Measurements from ENCODE around the gene OBSL1.
A peak's percentile ranks its signal among the peaks of the same experiment; 100 is the strongest.

OBSL1 gene

GRCh38 chr2:219553168-219553417 is 18.2 kb downstream of the OBSL1 start:
- no peak for DNase-seq (ENCODE audit: low read depth, low spot score)

GRCh38 chr2:219552382-219553167 is 18.8 kb downstream of the OBSL1 start:
- H3K27ac ChIP-seq, result no peak overlapping the region
- DNase-seq (ENCODE audit: low read depth, low spot score), result no peak

More at GRCh38 chr2:219553168-219553417, 18.2 kb downstream of the OBSL1 start:
- H3K27ac ChIP-seq, result no peak overlapping the region

DNA sequence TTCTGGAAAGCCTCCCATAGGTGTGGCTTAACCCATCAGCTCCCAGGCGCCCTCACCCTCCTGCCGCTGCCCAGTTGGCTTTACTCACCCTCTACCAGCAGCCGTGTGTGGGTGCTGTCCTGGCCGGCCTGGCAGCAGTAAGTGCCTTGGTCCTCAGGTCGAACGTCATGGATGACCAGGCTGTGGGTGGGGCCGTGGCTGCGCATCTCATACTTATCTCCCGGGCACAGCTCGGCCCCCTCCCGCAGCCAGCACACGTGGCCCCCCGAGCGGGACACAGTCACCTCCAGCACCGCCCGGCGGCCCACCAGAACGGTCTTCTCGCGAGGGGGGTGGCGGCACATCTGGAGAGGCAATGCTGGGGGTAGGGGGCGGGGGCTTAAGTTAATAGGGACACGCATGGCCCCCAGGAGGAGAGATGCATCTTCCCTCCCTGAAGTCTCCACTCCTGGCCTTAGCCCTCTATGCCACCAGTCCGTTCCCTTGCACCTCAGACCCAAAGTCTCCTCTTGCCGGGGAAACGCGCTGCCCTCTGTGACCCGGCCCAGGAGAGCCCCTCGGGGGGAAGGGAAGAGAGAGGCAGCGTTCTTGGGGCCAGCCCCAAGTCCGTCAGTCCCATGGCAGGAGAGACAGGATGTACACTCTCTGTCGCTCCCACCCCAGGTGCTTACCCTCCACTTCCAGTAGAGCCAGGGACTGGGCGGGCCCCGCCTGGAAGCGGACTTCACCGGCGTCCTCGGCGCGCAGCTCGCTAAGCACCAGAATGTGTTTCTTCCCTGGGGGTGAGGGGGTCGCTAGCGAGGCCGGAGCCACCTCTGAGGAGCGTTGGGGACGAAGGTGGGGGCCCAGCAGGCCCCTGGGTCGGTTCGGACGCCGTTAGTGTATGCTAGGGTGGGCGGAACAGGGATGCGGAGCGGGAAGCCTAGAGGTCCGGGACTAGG is 19.6 kb downstream of the OBSL1 start:
- H3K27ac ChIP-seq, result no peak overlapping the region
- DNase-seq (ENCODE audit: low read depth, low spot score), result no peak

GRCh38 chr2:219549619-219550018 is 21.7 kb downstream of the OBSL1 start:
- H3K27ac ChIP-seq, result no peak overlapping the region
- no peak for DNase-seq (ENCODE audit: low read depth, low spot score)

GRCh38 chr2:219548990-219549389 is 22.3 kb downstream of the OBSL1 start:
- no peak overlapping the region for H3K27ac ChIP-seq
- DNase-seq (ENCODE audit: low read depth, low spot score), result no peak

- DNase-seq (ENCODE audit: low read depth, low spot score), result no peak
- no peak overlapping the region for H3K27ac ChIP-seq
Measured at GRCh38 chr2:219547621-219548020, 23.7 kb downstream of the OBSL1 start.

DNA sequence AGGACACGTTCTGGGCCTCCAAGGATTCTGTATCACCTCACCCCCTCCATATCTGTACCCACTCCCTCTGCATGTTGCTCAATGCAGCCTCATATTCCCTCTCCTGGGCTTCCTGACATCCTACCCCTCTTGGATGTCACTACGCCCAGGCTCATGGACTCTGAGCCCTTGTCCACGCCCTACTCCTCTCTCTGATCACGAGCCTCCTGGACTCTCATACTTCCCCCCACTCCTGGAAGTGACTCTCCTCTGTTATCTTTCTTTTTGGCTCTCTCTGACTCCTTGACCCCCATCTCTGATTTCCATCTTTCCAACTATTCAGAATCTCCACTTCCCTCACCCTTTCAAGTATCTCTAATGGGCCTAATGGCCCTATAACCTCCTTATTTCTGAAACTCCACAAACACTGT is 25.4 kb downstream of the OBSL1 start:
- no peak for DNase-seq (ENCODE audit: low read depth, low spot score)
- H3K27ac ChIP-seq, result no peak overlapping the region

DNA sequence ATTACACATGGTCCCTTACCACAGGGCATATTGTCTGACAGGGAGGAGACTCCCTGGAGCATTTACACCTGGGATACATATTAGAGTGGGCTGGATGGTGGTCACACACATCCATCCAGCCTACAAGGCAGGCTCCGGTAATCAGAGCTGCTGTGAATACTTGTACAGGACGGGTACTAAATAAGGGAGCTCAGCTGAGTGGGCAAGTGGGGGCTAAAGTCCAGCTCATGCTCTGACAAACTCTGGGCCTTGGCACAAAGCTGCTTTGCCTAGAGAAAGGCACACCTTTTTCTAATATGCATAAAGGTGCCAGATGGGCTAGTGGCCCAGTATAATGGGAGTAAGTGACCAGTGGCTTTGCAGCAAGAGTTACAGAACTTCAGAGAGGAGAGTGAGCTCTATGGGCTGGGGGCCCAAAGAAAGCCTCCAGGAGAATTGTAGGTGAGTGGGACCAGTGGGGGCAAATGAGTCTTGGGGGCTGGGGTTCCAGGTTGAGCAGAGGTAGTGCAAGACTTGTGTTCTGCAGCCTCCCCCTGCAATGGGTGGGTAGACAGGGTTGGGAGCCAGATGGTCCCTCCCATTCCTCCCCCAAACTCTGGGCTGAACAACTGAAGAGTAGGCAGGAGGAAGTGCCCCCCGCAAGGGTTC is 25.9 kb downstream of the OBSL1 start:
- DNase-seq (ENCODE audit: low read depth, low spot score), result no peak
- no peak overlapping the region for H3K27ac ChIP-seq

DNA sequence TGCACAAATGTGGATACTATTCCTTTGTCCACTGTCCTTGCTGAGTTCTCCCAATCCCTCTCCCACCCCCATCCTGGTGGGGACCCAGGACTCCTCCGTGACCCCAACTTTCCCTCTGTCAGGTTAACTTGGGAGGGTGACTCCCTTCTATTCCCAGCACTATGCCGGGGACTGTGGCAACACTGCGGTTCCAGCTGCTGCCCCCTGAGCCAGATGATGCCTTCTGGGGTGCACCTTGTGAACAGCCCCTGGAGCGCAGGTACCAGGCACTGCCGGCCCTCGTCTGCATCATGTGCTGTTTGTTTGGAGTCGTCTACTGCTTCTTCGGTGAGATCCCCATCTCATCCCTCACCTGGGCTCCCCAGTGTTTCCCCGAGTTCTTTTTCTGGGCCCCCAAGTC is 26.8 kb downstream of the OBSL1 start:
- H3K27ac ChIP-seq, result no peak overlapping the region
- no peak for DNase-seq (ENCODE audit: low read depth, low spot score)

DNA sequence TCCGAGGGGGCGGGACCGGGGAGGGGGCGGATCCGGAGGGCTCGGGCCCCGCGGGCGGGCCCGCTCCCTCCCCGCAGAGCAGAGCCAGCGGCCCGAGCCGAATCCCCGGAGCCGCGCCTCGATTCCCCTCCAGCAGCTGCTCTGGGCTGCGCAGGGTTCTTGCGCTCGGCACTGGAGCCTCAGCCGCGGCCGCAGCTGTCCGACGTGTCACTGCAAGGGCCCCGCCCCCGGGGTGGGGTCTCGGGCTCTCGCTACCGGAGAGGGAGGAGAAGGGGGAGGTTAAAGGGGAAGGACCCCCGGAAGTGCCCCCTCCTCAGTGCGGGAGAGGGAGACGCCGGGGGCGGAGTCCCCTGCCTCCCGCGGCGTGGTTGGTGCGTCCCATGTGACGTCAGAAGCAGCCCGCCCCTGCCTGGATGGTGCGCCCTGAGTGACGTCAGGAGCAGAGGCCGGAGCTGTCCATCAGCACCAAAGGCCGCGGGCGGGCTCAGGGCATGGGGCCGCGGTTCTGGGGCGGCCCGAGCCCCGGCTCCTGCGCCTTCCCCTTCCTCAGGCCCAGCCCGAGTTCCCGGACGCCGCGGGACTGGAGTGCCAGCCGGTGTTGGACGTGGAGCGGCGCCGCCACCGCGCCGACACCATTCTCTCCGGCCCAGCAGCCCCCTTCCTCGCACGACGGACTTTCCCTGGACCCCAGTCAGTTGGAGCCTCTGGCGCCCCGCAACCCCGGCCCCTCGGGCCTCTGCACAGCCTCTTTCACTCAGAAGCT is 27.6 kb downstream of the OBSL1 start, which contains the start of the genes CHPF and TMEM198:
Gene CHPF (minus strand): TSS at position 214 of the 763 bp plus-strand sequence. CDS start 271 bp downstream, outside the sequence.
Gene TMEM198 (plus strand): TSS at position 433 of the 763 bp plus-strand sequence. CDS start 700 bp downstream, outside the sequence.
- peak; percentile 90 for DNase-seq (ENCODE audit: low read depth, low spot score)
- H3K27ac ChIP-seq, result peak within 1 kb of the TSS; percentile 94

- DNase-seq (ENCODE audit: low read depth, low spot score), result no peak
- H3K27ac ChIP-seq, result peak overlapping the region; percentile 94
Measured at GRCh38 chr2:219542931-219543595, 28.3 kb downstream of the OBSL1 start.

DNA sequence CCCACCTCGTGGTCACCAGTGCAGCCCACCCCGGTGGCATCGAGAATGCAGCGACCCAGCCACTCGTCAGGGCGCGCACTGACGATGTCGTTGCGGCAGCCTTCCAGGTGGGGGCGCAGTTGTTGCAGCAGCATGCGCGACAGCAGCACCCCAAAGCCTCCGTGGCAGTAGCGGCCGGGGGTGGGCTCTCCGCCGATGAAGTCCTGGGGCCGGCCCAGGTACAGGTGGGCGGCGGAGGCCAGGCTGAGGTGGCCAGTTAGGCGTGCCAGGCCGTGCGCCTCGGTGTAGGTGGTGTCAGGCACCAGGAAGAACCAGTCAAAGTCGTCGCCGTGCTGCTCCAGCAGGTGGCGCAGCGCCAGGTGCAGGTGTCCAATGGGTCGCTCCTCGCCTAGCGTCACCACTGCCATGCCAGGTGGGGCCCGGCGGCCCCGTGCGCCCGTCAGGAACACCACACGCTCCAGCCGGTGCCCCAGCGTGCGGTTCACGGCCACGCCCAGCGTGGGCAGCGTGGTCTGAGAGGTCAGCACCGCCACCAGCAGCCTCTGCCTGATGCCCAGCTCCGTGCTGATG is 29.6 kb downstream of the OBSL1 start:
- peak overlapping the region; percentile 94 for H3K27ac ChIP-seq
- peak; percentile 48 for DNase-seq (ENCODE audit: low read depth, low spot score)

DNA sequence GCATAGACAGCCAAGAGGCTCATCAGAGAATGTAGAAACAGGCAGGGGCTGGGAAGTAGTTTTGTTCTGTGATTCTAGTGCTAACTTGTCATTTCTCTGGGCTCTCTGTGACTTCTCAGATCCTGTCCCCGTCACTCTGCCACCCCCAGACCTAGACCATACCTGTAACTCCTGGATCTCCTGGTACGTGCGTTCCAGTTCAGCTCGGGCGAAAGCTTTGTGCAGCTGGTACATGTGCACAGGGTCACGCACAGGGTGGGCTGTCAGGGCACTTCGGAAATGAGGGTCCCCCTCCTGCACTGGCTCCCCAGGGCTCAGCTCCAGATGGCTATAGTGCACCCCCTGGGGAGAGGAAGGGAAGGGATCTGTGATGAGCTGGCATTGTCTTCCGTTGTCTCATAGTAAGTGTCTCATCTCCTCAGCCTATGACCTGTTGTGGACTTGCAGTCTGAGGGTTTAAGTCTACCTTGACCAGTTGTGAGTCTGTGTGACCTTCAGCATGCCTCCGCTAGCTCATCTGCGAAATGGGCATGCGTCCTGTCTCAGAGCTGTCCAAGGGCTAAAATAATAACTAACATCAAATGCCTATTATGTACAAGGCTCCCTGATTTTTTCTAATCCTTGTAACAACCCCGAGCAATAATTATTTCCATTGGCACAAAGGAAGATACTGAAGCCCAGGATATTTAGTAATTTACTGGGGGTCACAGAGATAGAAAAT is 30.4 kb downstream of the OBSL1 start:
- no peak for DNase-seq (ENCODE audit: low read depth, low spot score)
- no peak overlapping the region for H3K27ac ChIP-seq

- DNase-seq (ENCODE audit: low read depth, low spot score), result no peak
- no peak overlapping the region for H3K27ac ChIP-seq
Measured at GRCh38 chr2:219539926-219540678, 31.2 kb downstream of the OBSL1 start.

- no peak for DNase-seq (ENCODE audit: low read depth, low spot score)
- peak overlapping the region; percentile 29 for H3K27ac ChIP-seq
Measured at GRCh38 chr2:219538956-219539788, 32.2 kb downstream of the OBSL1 start.

DNA sequence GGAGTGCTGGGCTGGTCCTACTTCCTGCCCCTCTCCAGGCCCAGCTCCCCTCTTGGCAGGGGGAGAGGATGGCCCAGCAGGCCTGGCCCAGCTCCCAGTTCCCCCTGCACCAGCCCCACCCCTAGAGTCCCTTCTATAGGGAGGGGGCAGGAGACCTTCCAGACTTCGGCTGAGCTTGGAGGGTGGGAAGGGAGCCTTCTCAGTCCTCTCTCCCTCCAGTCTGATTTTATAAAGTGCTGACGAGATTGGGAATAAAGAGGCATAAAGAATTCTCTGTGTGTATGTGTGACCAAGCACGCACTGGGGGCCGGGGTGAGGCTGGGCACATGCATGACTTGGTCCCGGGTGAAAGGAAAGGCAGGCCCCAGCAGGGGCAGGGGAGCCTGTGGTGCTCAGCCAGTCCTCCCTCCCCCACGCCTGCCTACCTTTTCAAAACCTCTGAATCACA is 32.8 kb downstream of the OBSL1 start:
- H3K27ac ChIP-seq, result peak overlapping the region; percentile 29
- DNase-seq (ENCODE audit: low read depth, low spot score), result no peak

All from epithelial cell of prostate (primary cell).